ENCODE data around the gene MIA. TPM values are rescaled to one million over a fixed set of nuclear protein-coding genes. Genes with fewer than 3 reads are reported as not detected.
"Not testable (repeated sequence)": the region's sequence is repeated elsewhere in the genome, so short reads cannot be mapped to it uniquely, and the experiment has no call there.

MIA gene
- total RNA-seq, 1 donor from 2014 or later: not detected

DNA sequence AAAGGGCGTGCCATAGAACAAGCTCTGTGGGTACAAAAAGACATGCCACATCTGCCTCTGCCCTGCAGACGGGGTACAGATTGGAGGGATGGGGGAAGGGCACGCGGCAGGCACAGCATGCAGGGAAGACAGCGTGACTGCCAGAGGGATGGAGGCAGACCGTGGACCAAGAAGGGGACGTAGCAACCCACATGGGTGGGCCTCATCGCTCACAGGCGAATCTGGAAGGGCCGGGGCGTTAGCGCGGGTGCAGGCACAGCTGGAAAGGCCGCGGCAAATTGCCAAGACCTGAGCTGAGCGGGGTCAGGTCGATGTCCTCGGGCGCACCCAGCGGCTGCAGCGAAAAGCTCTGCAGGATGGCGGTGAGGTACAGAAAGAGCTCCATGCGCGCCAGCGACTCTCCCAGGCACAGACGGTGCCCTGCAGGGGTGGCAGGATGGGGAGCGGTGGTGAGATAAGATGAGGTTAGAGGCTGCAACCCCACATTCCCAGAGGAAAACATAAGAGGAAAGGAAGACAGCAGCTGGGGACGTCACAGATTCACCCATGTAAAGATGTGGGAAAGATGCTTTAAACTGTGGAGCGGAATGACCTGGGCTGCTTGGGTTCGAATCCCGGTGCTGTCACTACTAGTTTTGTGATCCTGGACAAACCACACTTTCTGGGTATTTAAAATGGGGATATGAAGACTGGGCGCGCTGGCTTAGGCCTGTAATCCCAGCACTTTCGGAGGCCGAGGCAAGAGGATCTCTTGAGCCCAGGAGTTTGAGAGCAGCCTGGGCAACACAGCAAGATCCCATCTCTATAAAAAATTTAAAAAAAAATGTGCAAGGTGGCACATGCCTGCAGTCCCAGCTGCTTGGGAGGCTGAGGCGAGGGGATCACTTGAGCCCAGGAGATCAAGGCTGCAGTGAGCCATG lies 43.4 kb downstream of the MIA start:
- not testable (repeated sequence) for H3K27me3 ChIP-seq; H3K27me3 Mint-ChIP-seq (ENCODE audit: insufficient read depth, low read depth); H3K9me3 ChIP-seq (ENCODE audit: low read depth); H3K36me3 ChIP-seq; H4K20me1 ChIP-seq (ENCODE audit: low read depth); H3K27ac ChIP-seq; H3K9ac ChIP-seq; H3K79me2 ChIP-seq (ENCODE audit: low read depth); H3K9me3 Mint-ChIP-seq; H3F3A ChIP-seq (ENCODE audit: low read depth); H2AFZ ChIP-seq (replicated peaks); H3K4me3 ChIP-seq; H3K36me3 Mint-ChIP-seq
- Mint-ChIP-seq H3K4me3 (peak overlapping the region; percentile 65), H3K4me1 (peaks cover 38% of the 10 kb centered on the region), H3K27ac (peak overlapping the region; percentile 21)
- Histone ChIP-seq H3K4me2 (peak overlapping the region; percentile 59), H3K4me1 (peaks cover 14% of the 10 kb centered on the region)
- TF ChIP-seq, protein P1, sequence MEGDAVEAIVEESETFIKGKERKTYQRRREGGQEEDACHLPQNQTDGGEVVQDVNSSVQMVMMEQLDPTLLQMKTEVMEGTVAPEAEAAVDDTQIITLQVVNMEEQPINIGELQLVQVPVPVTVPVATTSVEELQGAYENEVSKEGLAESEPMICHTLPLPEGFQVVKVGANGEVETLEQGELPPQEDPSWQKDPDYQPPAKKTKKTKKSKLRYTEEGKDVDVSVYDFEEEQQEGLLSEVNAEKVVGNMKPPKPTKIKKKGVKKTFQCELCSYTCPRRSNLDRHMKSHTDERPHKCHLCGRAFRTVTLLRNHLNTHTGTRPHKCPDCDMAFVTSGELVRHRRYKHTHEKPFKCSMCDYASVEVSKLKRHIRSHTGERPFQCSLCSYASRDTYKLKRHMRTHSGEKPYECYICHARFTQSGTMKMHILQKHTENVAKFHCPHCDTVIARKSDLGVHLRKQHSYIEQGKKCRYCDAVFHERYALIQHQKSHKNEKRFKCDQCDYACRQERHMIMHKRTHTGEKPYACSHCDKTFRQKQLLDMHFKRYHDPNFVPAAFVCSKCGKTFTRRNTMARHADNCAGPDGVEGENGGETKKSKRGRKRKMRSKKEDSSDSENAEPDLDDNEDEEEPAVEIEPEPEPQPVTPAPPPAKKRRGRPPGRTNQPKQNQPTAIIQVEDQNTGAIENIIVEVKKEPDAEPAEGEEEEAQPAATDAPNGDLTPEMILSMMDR (IDR thresholded peaks at IDR 0.05): peak; percentile 44
- peak; percentile 59 for DNase-seq (ENCODE audit: low spot score)

DNA sequence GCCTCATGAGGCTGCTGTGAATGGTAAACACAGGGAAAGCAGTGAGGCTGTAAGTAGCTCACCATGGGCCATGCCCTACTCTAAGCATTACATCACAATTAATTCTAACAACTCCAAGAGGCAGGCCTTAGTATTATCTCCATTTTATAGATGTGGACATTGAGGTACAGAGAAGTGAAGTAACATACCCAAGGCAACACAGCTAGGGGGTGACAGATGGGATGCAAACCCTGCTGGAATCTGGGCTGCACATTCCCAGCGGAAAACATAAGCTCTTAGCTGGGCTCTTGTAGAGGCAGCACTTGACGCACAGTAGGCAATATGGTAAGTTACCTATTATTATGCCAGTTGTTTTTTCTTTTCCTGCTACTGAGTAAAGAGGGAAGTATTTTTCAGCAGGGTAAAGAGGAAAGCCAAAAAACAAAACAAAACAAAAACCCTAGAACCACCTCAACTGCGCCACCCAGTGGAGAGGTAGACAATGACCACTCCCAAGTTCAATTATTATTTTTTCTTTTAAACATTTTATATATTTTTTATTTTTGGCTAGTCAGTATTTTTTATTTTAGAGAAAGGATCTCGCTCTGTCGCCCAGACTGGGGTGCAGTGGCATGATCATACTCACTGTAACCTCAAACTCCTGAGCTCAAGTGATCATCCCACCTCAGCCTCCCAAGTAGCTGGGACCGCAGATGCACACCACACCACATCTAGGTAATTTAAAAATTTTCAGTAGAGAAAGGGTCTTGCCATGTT lies 44.3 kb downstream of the MIA start:
- H3F3A ChIP-seq (ENCODE audit: low read depth); H3K9me3 ChIP-seq (ENCODE audit: low read depth); H3K27me3 ChIP-seq; H3K27me3 Mint-ChIP-seq (ENCODE audit: insufficient read depth, low read depth); H3K27ac Mint-ChIP-seq; H3K9ac ChIP-seq; H3K36me3 ChIP-seq; H3K4me3 Mint-ChIP-seq; H3K4me1 ChIP-seq; H3K79me2 ChIP-seq (ENCODE audit: low read depth); H4K20me1 ChIP-seq (ENCODE audit: low read depth); H3K4me2 ChIP-seq; H3K9me3 Mint-ChIP-seq; DNase-seq (ENCODE audit: low spot score); H3K36me3 Mint-ChIP-seq; H2AFZ ChIP-seq (replicated peaks); H3K27ac ChIP-seq; H3K4me3 ChIP-seq: not testable (repeated sequence)
- TF ChIP-seq, protein P1 (IDR thresholded peaks at IDR 0.05): peak; percentile 81
- peaks cover 36% of the 10 kb centered on the region for H3K4me1 Mint-ChIP-seq

DNA sequence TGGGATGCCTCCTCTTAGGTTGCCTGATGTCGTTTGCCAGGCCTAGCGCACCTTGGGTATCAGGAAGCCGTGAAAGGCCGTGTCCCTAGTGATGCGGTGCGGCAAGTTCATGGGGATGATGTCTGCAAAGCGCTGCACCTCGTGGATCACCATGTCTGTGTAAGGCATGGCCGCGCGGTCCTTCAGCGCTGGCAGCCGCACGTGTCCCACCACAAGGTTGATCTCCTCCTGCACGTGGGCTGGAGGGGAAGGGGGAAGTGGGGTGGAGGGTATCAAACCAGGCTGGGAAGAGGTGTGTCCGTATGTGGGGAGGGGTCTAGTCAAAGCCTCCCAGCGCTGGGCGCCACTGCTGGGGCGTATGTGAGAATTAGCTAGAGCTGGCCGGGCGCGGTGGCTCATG lies 46.8 kb downstream of the MIA start:
- Mint-ChIP-seq H3K4me1 (peaks cover 26% of the 10 kb centered on the region), H3K9me3 (no peaks in the 10 kb centered on the region), H3K27ac (peak overlapping the region; percentile 81), H3K4me3 (no peak overlapping the region), H3K27me3 (ENCODE audit: insufficient read depth, low read depth) (peaks cover 4% of the 10 kb centered on the region), H3K36me3 (peaks cover 7% of the 10 kb centered on the region)
- peaks cover 8% of the 10 kb centered on the region for H3K4me1 ChIP-seq
- H3K9ac ChIP-seq: no peak overlapping the region
- H2AFZ ChIP-seq (replicated peaks): no peak overlapping the region
- no peaks in the 10 kb centered on the region for H4K20me1 ChIP-seq (ENCODE audit: low read depth)
- DNase-seq (ENCODE audit: low spot score): no peak
- H3K27me3 ChIP-seq: peaks cover 8% of the 10 kb centered on the region
- no peak overlapping the region for H3K4me3 ChIP-seq
- H3K36me3 ChIP-seq: no peaks in the 10 kb centered on the region
- peaks cover 6% of the 10 kb centered on the region for H3F3A ChIP-seq (ENCODE audit: low read depth)
- H3K9me3 ChIP-seq (ENCODE audit: low read depth): no peaks in the 10 kb centered on the region
- H3K27ac ChIP-seq: no peak overlapping the region
- H3K4me2 ChIP-seq: no peak overlapping the region
- no peaks in the 10 kb centered on the region for H3K79me2 ChIP-seq (ENCODE audit: low read depth)
- TF ChIP-seq, protein P1 (IDR thresholded peaks at IDR 0.05): no peak
- TF ChIP-seq EZH2phosphoT487 (IDR thresholded peaks at IDR 0.05) (no peak), EZH2 (IDR thresholded peaks at IDR 0.05) (no peak)

DNA sequence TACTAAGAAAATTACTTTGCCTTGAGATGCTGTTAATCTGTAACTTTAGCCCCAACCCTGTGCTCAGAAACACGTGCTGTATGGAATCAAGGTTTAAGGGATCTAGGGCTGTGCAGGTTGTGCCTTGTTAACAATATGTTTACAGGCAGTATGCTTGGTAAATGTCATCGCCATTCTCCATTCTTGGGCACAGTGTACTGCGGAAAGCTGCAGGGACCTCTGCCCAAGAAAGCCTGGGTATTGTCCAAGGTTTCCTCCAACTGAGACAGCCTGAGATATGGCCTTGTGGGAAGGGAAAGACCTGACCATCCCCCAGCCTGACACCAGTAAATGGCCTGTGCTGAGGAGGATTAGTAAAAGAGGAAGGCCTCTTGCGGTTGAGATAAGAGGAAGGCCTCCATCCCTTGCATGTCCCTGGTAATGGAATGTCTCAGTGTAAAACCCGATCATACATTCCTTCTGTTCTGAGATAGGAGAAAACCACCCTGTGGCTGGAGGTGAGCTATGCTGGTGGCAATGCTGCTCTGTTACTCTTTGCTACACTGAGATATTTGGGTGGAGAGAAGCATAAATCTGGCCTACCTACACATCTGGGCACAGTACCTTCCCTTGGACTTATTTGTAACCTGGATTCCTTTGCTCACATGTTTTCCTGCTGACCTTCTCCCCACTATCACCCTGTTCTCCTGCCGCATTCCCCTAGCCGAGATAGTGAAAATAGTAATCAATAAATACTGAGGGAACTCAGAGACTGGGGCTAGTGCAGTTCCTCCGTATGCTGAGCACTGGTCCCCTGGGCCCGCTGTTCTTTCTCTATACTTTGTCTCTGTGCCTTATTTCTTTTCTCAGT lies 47.6 kb downstream of the MIA start:
- H3K9ac ChIP-seq; H3K4me3 Mint-ChIP-seq; H3F3A ChIP-seq (ENCODE audit: low read depth); H3K4me2 ChIP-seq; H3K4me1 ChIP-seq; H3K27me3 Mint-ChIP-seq (ENCODE audit: insufficient read depth, low read depth); H3K27ac ChIP-seq; H3K36me3 ChIP-seq; H3K36me3 Mint-ChIP-seq; DNase-seq (ENCODE audit: low spot score); H4K20me1 ChIP-seq (ENCODE audit: low read depth); H3K9me3 ChIP-seq (ENCODE audit: low read depth); H3K4me3 ChIP-seq; H3K9me3 Mint-ChIP-seq; H3K27me3 ChIP-seq; H3K79me2 ChIP-seq (ENCODE audit: low read depth); H2AFZ ChIP-seq (replicated peaks): not testable (repeated sequence)
- Mint-ChIP-seq H3K27ac (peak overlapping the region; percentile 81), H3K4me1 (peaks cover 26% of the 10 kb centered on the region)

DNA sequence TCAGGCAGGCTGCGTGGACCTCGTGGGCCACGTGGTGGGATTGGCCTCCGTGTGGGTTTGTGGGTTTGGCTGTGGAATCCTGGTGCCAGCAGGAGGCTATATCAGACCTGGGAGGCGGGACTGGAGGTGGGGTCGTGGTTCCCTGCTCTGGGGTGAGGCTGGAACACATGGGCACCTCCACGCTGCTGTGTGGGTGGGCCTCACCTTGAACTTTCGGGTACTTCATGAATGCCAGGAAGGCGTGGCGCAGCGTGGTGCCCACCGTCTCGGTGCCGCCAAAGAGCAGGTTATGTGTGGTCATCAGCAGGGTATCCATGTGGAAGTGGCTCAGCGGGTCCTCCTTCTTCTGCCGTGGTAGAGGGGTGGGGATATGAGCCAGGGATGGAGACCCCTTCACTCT lies 49.6 kb downstream of the MIA start:
- peaks cover 18% of the 10 kb centered on the region for H3K4me1 Mint-ChIP-seq
- not testable (repeated sequence) for H3K9me3 ChIP-seq (ENCODE audit: low read depth)

More for the DNA sequence above, 49.6 kb downstream of the MIA start:
- not testable (repeated sequence) for H3K36me3 ChIP-seq; H3K9ac ChIP-seq; H3K36me3 Mint-ChIP-seq; DNase-seq (ENCODE audit: low spot score); H3F3A ChIP-seq (ENCODE audit: low read depth); H2AFZ ChIP-seq (replicated peaks); H3K9me3 Mint-ChIP-seq; H4K20me1 ChIP-seq (ENCODE audit: low read depth); H3K27ac ChIP-seq; H3K79me2 ChIP-seq (ENCODE audit: low read depth); H3K4me3 Mint-ChIP-seq; H3K27ac Mint-ChIP-seq; H3K4me2 ChIP-seq; H3K4me1 ChIP-seq; H3K27me3 Mint-ChIP-seq (ENCODE audit: insufficient read depth, low read depth); H3K27me3 ChIP-seq; H3K4me3 ChIP-seq

All from neural progenitor cell (in vitro differentiated cells).